Natural killer cell (primary cell): ENCODE data around the gene CREB1. TPM values are rescaled to one million over a fixed set of nuclear protein-coding genes. Genes with fewer than 3 reads are reported as not detected.

Experiments used
- ATAC-seq, 3 donors: fragments of 150-1000 bp in 2 of 3; fragments of 200-7000 bp in 1 of 3; cut with Tn5 transposase; 1 replicate in 1 of 3; 2 replicates in 2 of 3; pipeline ENCODE4 v1.10.0; 2021; ENCODE audit warnings: mild to moderate bottlenecking in 2 of 3, moderate library complexity in 2 of 3
- DNase-seq, 2 donors: peaks; one replicate each; pipeline versions ENCODE4 v3.0.0 to v3.0.0-alpha.2; 2013 to 2021; ENCODE audit warnings: mixed read lengths in 1 of 2
- H3K27ac ChIP-seq: one replicate; pipeline ENCODE4 v1.5.1; 2013; ENCODE audit warnings: mild to moderate bottlenecking, low read length
- H3K27me3 ChIP-seq: one replicate; pipeline ENCODE4 v1.6.1; 2013; ENCODE audit warnings: low read length; ENCODE audit not compliant: control insufficient read depth, insufficient read depth
- H3K36me3 ChIP-seq: one replicate; pipeline ENCODE4 v1.6.1; 2013; ENCODE audit warnings: low read length; ENCODE audit not compliant: control insufficient read depth, insufficient read depth
- H3K4me1 ChIP-seq: one replicate; pipeline ENCODE4 v1.6.1; 2013; ENCODE audit warnings: low read length; ENCODE audit not compliant: control insufficient read depth, insufficient read depth
- H3K4me3 ChIP-seq: one replicate; pipeline ENCODE4 v1.5.1; 2013; ENCODE audit warnings: low read length
- H3K9me3 ChIP-seq: one replicate; pipeline ENCODE4 v1.6.1; 2013; ENCODE audit warnings: low read length; ENCODE audit not compliant: control insufficient read depth, insufficient read depth
- H3K27ac Mint-ChIP-seq, 2 donors: one replicate each; pipeline ENCODE4 v1.8.0; 2022; ENCODE audit warnings: mild to moderate bottlenecking in 2 of 2, mixed read lengths in 2 of 2, moderate library complexity in 1 of 2
- H3K27me3 Mint-ChIP-seq, 2 donors: one replicate each; pipeline ENCODE4 v1.8.0; 2022; ENCODE audit warnings: low read depth in 2 of 2, mixed read lengths in 2 of 2
- H3K36me3 Mint-ChIP-seq: one replicate; pipeline ENCODE4 v1.8.0; 2022; ENCODE audit warnings: mixed read lengths
- H3K4me1 Mint-ChIP-seq, 2 donors: one replicate each; pipeline ENCODE4 v1.8.0; 2022; ENCODE audit warnings: mixed read lengths in 2 of 2
- H3K4me3 Mint-ChIP-seq: one replicate; pipeline ENCODE4 v1.8.0; 2022; ENCODE audit warnings: mild to moderate bottlenecking, moderate library complexity, mixed read lengths
- H3K9me3 Mint-ChIP-seq, 2 donors: one replicate each; pipeline ENCODE4 v1.8.0; 2022; ENCODE audit warnings: mixed read lengths in 2 of 2
- WGBS: methylation state at CpG from one replicate; pipeline ENCODE4 v1.1.7; 2013; ENCODE audit warnings: missing lambda C conversion rate; ENCODE audit not compliant: insufficient coverage; 5-methylcytosine and 5-hydroxymethylcytosine counted together
- intact Hi-C: fragments of 100-400 bp; cut with micrococcal nuclease; formaldehyde crosslinking; loops from one replicate; pipeline ENCODE4 v1.14.2; 2022
- total RNA-seq, 4 donors: library from RNA; stranded (reverse); fragments of 120-200 nt in 1 of 4; gene quantifications; one replicate each; pipeline versions ENCODE4 v1.2.3 to v1.2.4, GENCODE V29; 2013 to 2022
- TF ChIP-seq, protein P1 (sequence below): fragments of 200-600 bp; IDR thresholded peaks from one replicate; pipeline ENCODE4 v1.8.0; 2022; ENCODE audit warnings: antibody characterized with exemption

CREB1 gene
- total RNA-seq, 3 donors from 2014 or later (not counting 1 experiment from before 2014, with no cell fraction given): 88.1 to 107 (median 106) TPM

DNA sequence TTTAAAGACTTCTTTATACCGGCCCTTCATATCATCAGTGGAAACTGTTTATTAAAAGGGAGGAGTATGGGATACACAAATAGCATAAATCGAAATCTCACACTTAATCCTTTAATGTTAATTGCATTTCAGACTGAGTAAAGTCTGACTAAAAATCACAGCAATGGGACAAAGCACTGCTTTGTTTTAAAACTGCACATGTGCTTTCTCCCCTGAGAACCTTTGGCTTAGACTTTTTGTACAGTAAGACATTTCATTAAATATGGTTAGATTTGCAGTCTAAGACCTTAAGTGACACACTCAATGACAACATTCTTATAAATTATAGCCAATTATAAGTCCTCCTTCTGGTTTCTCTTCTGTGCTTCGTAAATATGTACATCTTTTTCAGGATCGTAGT lies 83.0 kb downstream of the CREB1 start:
- H3K4me3 Mint-ChIP-seq: no peak overlapping the region
- no peak overlapping the region for H3K27ac Mint-ChIP-seq
- no peaks in the 10 kb centered on the region for H3K9me3 Mint-ChIP-seq
- no peaks in the 10 kb centered on the region for H3K27me3 Mint-ChIP-seq
- Histone ChIP-seq H3K27ac (no peak overlapping the region), H3K9me3 (no peaks in the 10 kb centered on the region), H3K27me3 (no peaks in the 10 kb centered on the region), H3K4me1 (no peaks in the 10 kb centered on the region), H3K36me3 (peaks cover 24% of the 10 kb centered on the region), H3K4me3 (no peak overlapping the region)
- TF ChIP-seq, protein P1, sequence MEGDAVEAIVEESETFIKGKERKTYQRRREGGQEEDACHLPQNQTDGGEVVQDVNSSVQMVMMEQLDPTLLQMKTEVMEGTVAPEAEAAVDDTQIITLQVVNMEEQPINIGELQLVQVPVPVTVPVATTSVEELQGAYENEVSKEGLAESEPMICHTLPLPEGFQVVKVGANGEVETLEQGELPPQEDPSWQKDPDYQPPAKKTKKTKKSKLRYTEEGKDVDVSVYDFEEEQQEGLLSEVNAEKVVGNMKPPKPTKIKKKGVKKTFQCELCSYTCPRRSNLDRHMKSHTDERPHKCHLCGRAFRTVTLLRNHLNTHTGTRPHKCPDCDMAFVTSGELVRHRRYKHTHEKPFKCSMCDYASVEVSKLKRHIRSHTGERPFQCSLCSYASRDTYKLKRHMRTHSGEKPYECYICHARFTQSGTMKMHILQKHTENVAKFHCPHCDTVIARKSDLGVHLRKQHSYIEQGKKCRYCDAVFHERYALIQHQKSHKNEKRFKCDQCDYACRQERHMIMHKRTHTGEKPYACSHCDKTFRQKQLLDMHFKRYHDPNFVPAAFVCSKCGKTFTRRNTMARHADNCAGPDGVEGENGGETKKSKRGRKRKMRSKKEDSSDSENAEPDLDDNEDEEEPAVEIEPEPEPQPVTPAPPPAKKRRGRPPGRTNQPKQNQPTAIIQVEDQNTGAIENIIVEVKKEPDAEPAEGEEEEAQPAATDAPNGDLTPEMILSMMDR: no peak
- peaks cover 7% of the 10 kb centered on the region for H3K36me3 Mint-ChIP-seq
- DNase-seq (no peak), ATAC-seq (no peak)
- intact Hi-C loops: no loop called here
- H3K4me1 Mint-ChIP-seq: peaks cover 0 to 9% of the 10 kb centered on the region in 2 donors
- 100% methylated on average over 2 of the region's 4 CpGs for WGBS

DNA sequence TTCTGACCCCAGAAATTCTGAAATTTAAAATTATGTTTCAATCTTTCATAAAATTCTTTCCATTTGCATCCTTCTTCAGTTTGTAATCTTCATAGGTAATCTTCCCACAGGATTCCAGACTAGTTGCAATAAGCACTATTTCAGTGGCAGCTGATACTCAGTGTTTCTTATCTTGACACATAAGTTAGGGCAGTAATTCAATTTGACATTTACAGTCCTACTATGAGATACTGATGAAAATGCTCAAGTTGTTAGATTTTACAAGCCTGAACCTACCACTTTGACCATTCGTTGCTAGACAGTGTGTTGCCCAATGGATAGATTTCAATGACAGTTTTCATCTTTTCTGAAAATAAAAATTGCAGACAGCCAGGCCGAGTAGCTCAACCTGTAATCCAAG lies 85.1 kb downstream of the CREB1 start:
- no peak overlapping the region for H3K4me3 Mint-ChIP-seq
- intact Hi-C loops: no loop called here
- DNase-seq: no peak
- H3K4me1 Mint-ChIP-seq: peaks cover 6 to 12% of the 10 kb centered on the region in 2 donors
- WGBS: 95% methylated on average over 2 of the region's 2 CpGs
- H3K27ac Mint-ChIP-seq: no peak overlapping the region
- Histone ChIP-seq H3K27ac (no peak overlapping the region), H3K4me1 (no peaks in the 10 kb centered on the region), H3K27me3 (no peaks in the 10 kb centered on the region), H3K36me3 (peaks cover 34% of the 10 kb centered on the region), H3K4me3 (no peak overlapping the region), H3K9me3 (no peaks in the 10 kb centered on the region)
- no peaks in the 10 kb centered on the region for H3K27me3 Mint-ChIP-seq
- TF ChIP-seq, protein P1: no peak
- H3K36me3 Mint-ChIP-seq: peaks cover 7% of the 10 kb centered on the region
- ATAC-seq: no peak
- H3K9me3 Mint-ChIP-seq: no peaks in the 10 kb centered on the region

DNA sequence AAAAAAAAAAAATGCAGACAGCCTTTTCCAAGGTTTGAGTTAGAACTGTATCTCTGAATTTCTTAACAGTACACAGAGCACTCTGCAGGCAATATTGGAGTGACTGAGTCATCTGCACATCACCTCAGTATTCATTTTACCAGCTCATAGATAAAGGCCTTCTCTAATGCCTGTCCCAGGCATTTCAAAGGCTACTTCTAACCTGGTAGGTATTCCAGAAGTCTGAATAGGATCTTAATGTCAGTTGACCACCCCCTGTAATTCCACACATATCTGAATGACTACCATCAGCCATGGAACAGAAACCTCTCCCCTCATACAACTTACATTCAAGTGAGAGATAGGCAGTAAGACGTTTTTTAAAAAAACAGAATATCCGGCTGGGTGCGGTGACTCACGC lies 86.4 kb downstream of the CREB1 start:
- WGBS: 89% methylated on average over 4 of the region's 4 CpGs
- intact Hi-C loops: no loop called here
- no peaks in the 10 kb centered on the region for H3K9me3 ChIP-seq
- H3K4me1 ChIP-seq: no peaks in the 10 kb centered on the region
- no peaks in the 10 kb centered on the region for H3K27me3 Mint-ChIP-seq
- ATAC-seq (no peak), DNase-seq (no peak)
- peaks cover 41% of the 10 kb centered on the region for H3K36me3 ChIP-seq
- H3K9me3 Mint-ChIP-seq: no peaks in the 10 kb centered on the region
- H3K4me3 ChIP-seq: no peak overlapping the region
- peaks cover 7% of the 10 kb centered on the region for H3K36me3 Mint-ChIP-seq
- no peak overlapping the region for H3K4me3 Mint-ChIP-seq
- no peak overlapping the region for H3K27ac Mint-ChIP-seq
- peaks cover 7 to 15% of the 10 kb centered on the region in 2 donors for H3K4me1 Mint-ChIP-seq
- TF ChIP-seq, protein P1: no peak
- H3K27ac ChIP-seq: no peak overlapping the region
- no peaks in the 10 kb centered on the region for H3K27me3 ChIP-seq

DNA sequence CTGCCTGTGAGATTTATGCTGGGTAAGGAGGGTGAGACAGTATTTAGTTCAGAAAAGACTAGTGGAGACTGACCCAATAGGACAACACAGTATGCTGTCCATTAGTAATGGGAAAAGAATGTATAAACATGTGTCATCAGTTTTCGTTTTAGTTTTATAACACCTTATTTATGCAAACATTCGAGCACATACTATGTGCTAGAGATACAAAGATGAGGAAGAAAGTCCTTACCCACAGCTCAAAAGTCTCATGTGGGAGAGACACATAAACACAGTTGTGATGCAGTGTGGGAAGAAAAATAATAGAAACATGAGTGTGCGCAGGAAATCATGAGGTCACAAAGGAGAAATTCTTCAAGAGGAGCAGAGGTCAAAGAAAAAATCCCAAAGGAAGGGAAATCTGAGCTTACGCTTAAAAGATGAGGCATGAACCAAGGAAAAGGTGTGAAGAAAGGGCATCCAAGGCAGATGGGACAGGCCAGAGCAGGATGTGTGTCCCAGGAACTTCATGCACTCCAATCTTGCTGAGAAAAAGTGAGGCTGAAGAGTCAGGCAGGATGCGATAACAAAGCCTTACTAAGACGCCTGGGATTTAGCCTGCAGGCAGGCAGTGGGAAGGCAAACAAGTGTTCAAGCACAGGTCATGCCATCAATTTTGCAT lies 87.4 kb downstream of the CREB1 start:
- Mint-ChIP-seq H3K36me3 (peaks cover 7% of the 10 kb centered on the region), H3K9me3 (no peaks in the 10 kb centered on the region), H3K27ac (peak overlapping the region in 1 of 2 donors; percentile 27), H3K27me3 (no peaks in the 10 kb centered on the region), H3K4me3 (no peak overlapping the region), H3K4me1 (peaks cover 7 to 20% of the 10 kb centered on the region in 2 donors)
- H3K4me1 ChIP-seq: no peaks in the 10 kb centered on the region
- H3K4me3 ChIP-seq: no peak overlapping the region
- DNase-seq: no peak
- no peak overlapping the region for H3K27ac ChIP-seq
- TF ChIP-seq, protein P1: no peak
- 95% methylated on average over 4 of the region's 6 CpGs for WGBS
- ATAC-seq: no peak
- H3K36me3 ChIP-seq: peaks cover 48% of the 10 kb centered on the region
- no peaks in the 10 kb centered on the region for H3K9me3 ChIP-seq
- intact Hi-C loops: no loop called here
- no peaks in the 10 kb centered on the region for H3K27me3 ChIP-seq
